ENCODE measurements around the gene ABTB2. TPM values are rescaled to one million over a fixed set of nuclear protein-coding genes. Genes with fewer than 3 reads are reported as not detected.

The ABTB2 gene
- total RNA-seq, 4 donors from 2014 or later, result 5.0 to 44.1 (median 33.0) TPM

DNA sequence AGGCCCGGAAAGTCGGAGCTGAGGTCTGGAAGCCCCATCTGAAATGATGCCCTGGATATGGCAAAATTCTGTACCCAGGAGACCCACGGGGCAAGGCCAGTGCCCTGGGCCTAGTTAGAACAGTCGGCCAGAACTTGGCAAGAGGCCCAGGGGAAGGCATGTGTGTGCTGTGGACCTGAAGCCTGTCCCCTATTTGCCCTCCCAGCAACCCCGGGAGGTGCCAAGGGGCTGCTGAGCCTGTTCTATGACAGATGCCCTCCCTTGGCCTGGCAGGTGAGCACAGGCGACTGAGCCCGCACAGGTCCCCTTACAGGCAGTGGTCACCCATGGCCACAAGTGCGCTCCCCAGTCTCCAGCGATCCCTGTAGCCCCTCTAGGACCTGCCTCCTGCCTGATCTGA, 200.6 kb downstream of the ABTB2 start:
- no peak for TF ChIP-seq POLR2A (IDR thresholded peaks at IDR 0.05)
- TF ChIP-seq CTCF (IDR thresholded peaks at IDR 0.05), result no peak
- Histone ChIP-seq H3K27ac (no peak overlapping the region), H3K4me1 (peaks cover 0 to 5% (median 0%) of the 10 kb centered on the region in 4 donors), H3K9me3 (no peaks in the 10 kb centered on the region), H3K36me3 (peaks cover 0 to 16% (median 0%) of the 10 kb centered on the region in 3 donors), H3K4me3 (no peak overlapping the region), H3K27me3 (no peaks in the 10 kb centered on the region)
- no peak for DNase-seq

GRCh38 chr11:34155757-34156062, 202.1 kb downstream of the ABTB2 start:
- Histone ChIP-seq H3K9me3 (no peaks in the 10 kb centered on the region), H3K4me1 (peaks cover 0 to 10% (median 2%) of the 10 kb centered on the region in 4 donors), H3K36me3 (peaks cover 0 to 14% (median 0%) of the 10 kb centered on the region in 3 donors), H3K27me3 (no peaks in the 10 kb centered on the region), H3K27ac (no peak overlapping the region), H3K4me3 (no peak overlapping the region)
- DNase-seq, result no peak
- TF ChIP-seq CTCF (IDR thresholded peaks at IDR 0.05) (no peak), POLR2A (IDR thresholded peaks at IDR 0.05) (no peak)

GRCh38 chr11:34155057-34155756, 202.6 kb downstream of the ABTB2 start:
- Histone ChIP-seq H3K4me1 (peaks cover 0 to 14% (median 2%) of the 10 kb centered on the region in 4 donors), H3K27me3 (no peaks in the 10 kb centered on the region), H3K9me3 (no peaks in the 10 kb centered on the region), H3K27ac (no peak overlapping the region), H3K4me3 (no peak overlapping the region), H3K36me3 (peaks cover 0 to 12% (median 0%) of the 10 kb centered on the region in 3 donors)
- no peak for DNase-seq
- TF ChIP-seq CTCF (IDR thresholded peaks at IDR 0.05), result no peak
- no peak for TF ChIP-seq POLR2A (IDR thresholded peaks at IDR 0.05)

DNA sequence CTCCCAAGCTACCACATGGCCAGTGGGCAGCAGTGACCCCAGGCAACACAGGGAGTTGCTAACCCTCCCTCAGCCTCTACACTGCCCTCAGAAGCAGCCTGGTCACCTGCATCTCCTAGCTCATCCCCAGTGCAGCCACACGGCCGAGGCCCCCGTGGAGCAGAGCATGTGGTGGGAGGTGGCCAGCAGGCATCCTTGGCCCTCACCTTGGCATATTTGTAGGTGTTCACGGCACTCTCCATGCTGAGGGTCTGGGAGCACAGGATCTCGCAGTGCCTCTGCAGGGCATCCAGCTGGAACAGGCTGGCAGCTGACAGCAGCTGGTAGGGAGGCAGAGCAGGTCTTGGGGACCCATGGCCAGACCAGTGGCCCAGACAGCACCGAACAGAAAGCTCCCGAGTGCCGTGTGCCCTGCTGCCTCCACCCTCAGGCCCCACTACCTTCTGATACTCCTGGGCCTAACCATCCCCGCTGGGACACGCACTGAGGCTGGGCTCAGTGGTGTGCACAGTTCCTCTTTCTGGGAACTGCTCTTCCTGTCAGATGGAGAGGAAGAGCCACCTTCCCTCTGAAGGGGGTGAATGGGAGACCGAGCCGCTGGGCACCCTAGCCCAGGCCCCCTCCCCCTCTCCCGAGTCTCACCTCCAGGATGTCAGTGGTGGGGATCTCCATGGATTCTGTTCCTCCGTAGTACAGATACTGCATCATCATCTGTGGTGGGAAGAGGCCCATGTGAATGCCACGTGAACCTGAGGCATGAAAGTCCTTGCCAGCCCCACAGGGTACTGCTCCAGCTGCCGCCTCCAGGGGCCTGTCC, 203.5 kb downstream of the ABTB2 start:
- H3K27ac ChIP-seq, result no peak overlapping the region
- H3K36me3 ChIP-seq, result peaks cover 0 to 11% (median 0%) of the 10 kb centered on the region in 3 donors
- H3K9me3 ChIP-seq, result no peaks in the 10 kb centered on the region
- H3K27me3 ChIP-seq, result no peaks in the 10 kb centered on the region
- TF ChIP-seq CTCF (IDR thresholded peaks at IDR 0.05) (no peak), POLR2A (IDR thresholded peaks at IDR 0.05) (no peak)
- peak in 1 of 3 donors; percentile 50 for DNase-seq
- H3K4me3 ChIP-seq, result no peak overlapping the region
- peaks cover 0 to 16% (median 2%) of the 10 kb centered on the region in 4 donors for H3K4me1 ChIP-seq

- H3K9me3 ChIP-seq, result no peaks in the 10 kb centered on the region
- no peak for DNase-seq
- H3K27ac ChIP-seq, result no peak overlapping the region
- peaks cover 0 to 32% (median 0%) of the 10 kb centered on the region in 3 donors for H3K36me3 ChIP-seq
- H3K27me3 ChIP-seq, result no peaks in the 10 kb centered on the region
- no peak for TF ChIP-seq POLR2A (IDR thresholded peaks at IDR 0.05)
- no peak for TF ChIP-seq CTCF (IDR thresholded peaks at IDR 0.05)
- peaks cover 0 to 16% (median 2%) of the 10 kb centered on the region in 4 donors for H3K4me1 ChIP-seq
- H3K4me3 ChIP-seq, result no peak overlapping the region
Observed at GRCh38 chr11:34151916-34152845, 205.6 kb downstream of the ABTB2 start.

Data from Peyer's patch (tissue), 4 donors.